Testis (tissue), 3 donors: ENCODE results near the gene EDIL3. TPM values are rescaled to one million over a fixed set of nuclear protein-coding genes. Genes with fewer than 3 reads are reported as not detected.

ENCODE experiments used
- DNase-seq: peaks from one replicate; pipeline ENCODE4 v3.0.0-alpha.2; 2019
- H3K27ac ChIP-seq, 2 donors: fragments of 200-600 bp; sonication (generic); one replicate each; pipeline ENCODE4 v1.5.1; 2019
- H3K27me3 ChIP-seq: fragments of 200-600 bp; sonication (generic); one replicate; pipeline ENCODE4 v1.5.1; 2019
- H3K36me3 ChIP-seq: fragments of 200-600 bp; sonication (generic); one replicate; pipeline ENCODE4 v1.5.1; 2017; ENCODE audit warnings: low read depth; ENCODE audit errors: missing control alignments
- H3K4me1 ChIP-seq: fragments of 200-600 bp; sonication (generic); one replicate; pipeline ENCODE4 v1.5.1; 2019
- H3K4me3 ChIP-seq, 2 donors: fragments of 200-600 bp; sonication (generic); one replicate each; pipeline ENCODE4 v1.5.1; 2017 to 2019
- H3K9me3 ChIP-seq: fragments of 200-600 bp; sonication (generic); one replicate; pipeline ENCODE4 v1.5.1; 2017
- CTCF ChIP-seq, 3 experiments: fragments of 450-650 bp in 2 of 3; fragments of 200-600 bp in 1 of 3; sonication (generic) in 1 of 3; IDR thresholded peaks; one replicate each; pipeline ENCODE4 v1.5.1; 2016 to 2019; ENCODE audit warnings: antibody characterized with exemption in 3 of 3, mild to moderate bottlenecking in 2 of 3, moderate library complexity in 1 of 3
- POLR2A ChIP-seq: fragments of 450-650 bp; IDR thresholded peaks from one replicate; pipeline ENCODE4 v1.6.1; 2017; ENCODE audit warnings: antibody characterized with exemption, mild to moderate bottlenecking, moderate library complexity
- WGBS, 2 donors: methylation state at CpG; one replicate each; pipeline ENCODE4 v1.1.5; 2018; 5-methylcytosine and 5-hydroxymethylcytosine counted together
- intact Hi-C: fragments of 100-400 bp; cut with DNase I; formaldehyde crosslinking; loops from one replicate; pipeline ENCODE4 v1.15.1; 2023; ENCODE audit warnings: low total_unique reads
- polyA plus RNA-seq: library from polyadenylated mRNA; stranded (reverse); fragments of 350-450 nt; fragmentation: Illumina TruSeq; extraction: RNeasy Lipid Tissue Mini Kit (QIAGEN cat#74804); gene quantifications from one replicate; pipeline ENCODE4 v1.2.3, GENCODE V29; 2014; ENCODE audit warnings: low read depth, low replicate concordance; ENCODE audit not compliant: insufficient read depth
- total RNA-seq, 2 donors: library from RNA; depleted of rRNA; stranded (reverse); fragments of >200 nt; gene quantifications; one replicate each; pipeline ENCODE4 v1.2.3, GENCODE V29; 2016

The EDIL3 gene
- total and polyA plus RNA-seq, 3 donors from 2014 or later, result 3.4 to 8.6 (median 3.5) TPM

- Histone ChIP-seq H3K27ac (no peak overlapping the region), H3K4me1 (peaks cover 5% of the 10 kb centered on the region), H3K9me3 (no peaks in the 10 kb centered on the region), H3K36me3 (no peaks in the 10 kb centered on the region), H3K27me3 (no peaks in the 10 kb centered on the region), H3K4me3 (peak overlapping the region; percentile 51 to 59)
- WGBS, 2 donors, result 1 to 4% methylated on average over 21 to 26 of the region's 26 CpGs
- intact Hi-C loops, result no loop called here
- TF ChIP-seq CTCF (IDR thresholded peaks at IDR 0.05), result no peak
- no peak for TF ChIP-seq POLR2A
- no peak for DNase-seq
Measured at GRCh38 chr5:84383296-84383815, 1.3 kb downstream of the EDIL3 start.

GRCh38 chr5:84382363-84383295 is 2.1 kb downstream of the EDIL3 start:
- Histone ChIP-seq H3K4me1 (peaks cover 5% of the 10 kb centered on the region), H3K9me3 (no peaks in the 10 kb centered on the region), H3K27me3 (no peaks in the 10 kb centered on the region), H3K27ac (no peak overlapping the region), H3K4me3 (peak overlapping the region; percentile 51 to 59), H3K36me3 (no peaks in the 10 kb centered on the region)
- intact Hi-C loops, result no loop called here
- peak; percentile 26 for DNase-seq
- TF ChIP-seq POLR2A (no peak), CTCF (IDR thresholded peaks at IDR 0.05) (no peak)
- 1 to 2% methylated on average over 31 to 37 of the region's 45 CpGs for WGBS, 2 donors

GRCh38 chr5:84381502-84382362 is 2.9 kb downstream of the EDIL3 start:
- 17 to 20% methylated on average over 13 to 14 of the region's 14 CpGs for WGBS, 2 donors
- Histone ChIP-seq H3K27me3 (no peaks in the 10 kb centered on the region), H3K36me3 (no peaks in the 10 kb centered on the region), H3K9me3 (no peaks in the 10 kb centered on the region), H3K4me3 (peak overlapping the region in 1 of 2 donors; percentile 59), H3K27ac (no peak overlapping the region), H3K4me1 (peaks cover 5% of the 10 kb centered on the region)
- TF ChIP-seq CTCF (IDR thresholded peaks at IDR 0.05) (no peak), POLR2A (no peak)
- intact Hi-C loops, result no loop called here
- DNase-seq, result no peak

- TF ChIP-seq POLR2A (no peak), CTCF (IDR thresholded peaks at IDR 0.05) (no peak)
- Histone ChIP-seq H3K27me3 (no peaks in the 10 kb centered on the region), H3K27ac (no peak overlapping the region), H3K9me3 (no peaks in the 10 kb centered on the region), H3K4me1 (peaks cover 5% of the 10 kb centered on the region), H3K36me3 (no peaks in the 10 kb centered on the region), H3K4me3 (no peak overlapping the region)
- WGBS, 2 donors, result 76 to 82% methylated on average over 2 of the region's 2 CpGs
- no peak for DNase-seq
- intact Hi-C loops, result no loop called here
Measured at GRCh38 chr5:84379749-84380148, 4.9 kb downstream of the EDIL3 start.
